DND-41 (cell line): ENCODE measurements around the gene SSUH2.

Experiments
- ATAC-seq: fragments of 200-7000 bp; cut with Tn5 transposase; 3 replicates; pipeline ENCODE4 v1.9.1; 2021; ENCODE audit warnings: low read depth; ENCODE audit not compliant: insufficient read depth
- DNase-seq: peaks from one replicate; pipeline ENCODE4 v3.0.0-alpha.2; 2020
- H2AFZ ChIP-seq: 2 replicates; pipeline ENCODE4 v1.6.0; 2012; ENCODE audit warnings: low read depth, low read length
- H3K27ac ChIP-seq: 2 replicates; pipeline ENCODE4 v1.5.1; 2012; ENCODE audit warnings: low read length, inconsistent platforms
- H3K27me3 ChIP-seq: fragments of 200-600 bp; sonication (generic); 2 replicates; pipeline ENCODE4 v1.6.0; 2012; ENCODE audit warnings: low read length, mild to moderate bottlenecking, inconsistent platforms; ENCODE audit not compliant: insufficient read depth, poor library complexity
- H3K36me3 ChIP-seq: 2 replicates; pipeline ENCODE4 v1.5.1; 2012; ENCODE audit warnings: low read length, inconsistent platforms; ENCODE audit not compliant: insufficient read depth
- H3K4me1 ChIP-seq: 2 replicates; pipeline ENCODE4 v1.5.1; 2012; ENCODE audit warnings: mild to moderate bottlenecking, low read length; ENCODE audit not compliant: insufficient read depth
- H3K4me2 ChIP-seq: 2 replicates; pipeline ENCODE4 v1.6.0; 2012; ENCODE audit warnings: mild to moderate bottlenecking, moderate library complexity, low read length, inconsistent platforms; ENCODE audit not compliant: insufficient read depth
- H3K4me3 ChIP-seq, 2 experiments: fragments of 200-600 bp in 1 of 2; shearing (Covaris generic) in 1 of 2; 2 replicates each; pipeline ENCODE4 v1.5.1; 2012 to 2016; ENCODE audit warnings: inconsistent platforms in 2 of 2, low read length in 2 of 2, mild to moderate bottlenecking in 2 of 2, low read depth in 1 of 2, moderate library complexity in 1 of 2
- H3K79me2 ChIP-seq: 2 replicates; pipeline ENCODE4 v1.6.0; 2012; ENCODE audit warnings: low read length, inconsistent platforms; ENCODE audit not compliant: insufficient read depth
- H3K9ac ChIP-seq: 2 replicates; pipeline ENCODE4 v1.6.0; 2012; ENCODE audit warnings: low read depth, mild to moderate bottlenecking, inconsistent platforms, low read length, moderate library complexity
- H3K9me3 ChIP-seq: 2 replicates; pipeline ENCODE4 v1.5.1; 2012; ENCODE audit warnings: low read length, moderate library complexity, mild to moderate bottlenecking, inconsistent platforms; ENCODE audit not compliant: insufficient read depth, severe bottlenecking
- H4K20me1 ChIP-seq: 2 replicates; pipeline ENCODE4 v1.6.0; 2012; ENCODE audit warnings: low read length; ENCODE audit not compliant: insufficient read depth
- EZH2 ChIP-seq: IDR thresholded peaks from 3 replicates; pipeline ENCODE4 v1.6.1; 2012; ENCODE audit warnings: borderline replicate concordance, low read depth, mild to moderate bottlenecking, moderate library complexity, low read length, inconsistent platforms; ENCODE audit not compliant: severe bottlenecking
- TF ChIP-seq, protein P1 (sequence below): IDR thresholded peaks from 2 replicates; pipeline ENCODE4 v1.5.1; 2012; ENCODE audit warnings: borderline replicate concordance, low read length, moderate library complexity, mild to moderate bottlenecking; ENCODE audit not compliant: poor library complexity, severe bottlenecking; ENCODE audit errors: extremely low read depth

SSUH2 gene

DNA sequence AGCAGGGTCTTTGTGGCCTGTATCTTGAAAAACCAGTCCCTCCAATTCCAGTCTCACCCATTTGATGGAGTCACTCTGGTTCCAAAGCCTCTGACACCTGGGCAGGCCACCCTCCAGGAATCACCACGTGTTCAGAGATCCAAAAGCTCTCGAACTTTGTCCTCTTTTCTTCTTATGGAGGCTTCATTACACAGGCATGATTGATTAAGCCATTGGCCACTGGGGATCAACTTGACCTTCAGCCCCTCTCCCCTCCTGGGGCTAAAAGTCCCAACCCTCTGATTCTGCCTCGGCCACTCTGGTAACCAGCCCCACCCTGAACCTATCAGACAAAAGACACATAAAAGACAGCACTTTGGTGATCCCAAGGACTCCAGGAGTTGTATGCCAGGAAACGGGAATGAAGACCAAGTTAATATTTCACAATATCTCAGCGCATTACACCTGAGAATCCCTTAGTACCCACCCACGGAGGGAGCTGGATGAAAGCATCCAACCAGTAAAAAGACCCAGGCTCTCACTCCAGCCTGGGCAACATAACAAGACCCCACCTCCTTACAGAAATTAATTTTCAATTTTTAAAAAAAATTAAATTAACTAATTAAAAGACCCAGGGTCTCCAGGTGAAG lies 23.0 kb upstream of the SSUH2 start:
- DNase-seq (no peak), ATAC-seq (no peak)
- Histone ChIP-seq H2AFZ (no peak overlapping the region), H3K4me3 (no peak overlapping the region), H3K4me1 (no peaks in the 10 kb centered on the region), H3K27me3 (no peaks in the 10 kb centered on the region), H3K9me3 (no peaks in the 10 kb centered on the region), H3K36me3 (no peaks in the 10 kb centered on the region), H3K9ac (no peak overlapping the region), H3K79me2 (no peaks in the 10 kb centered on the region), H3K27ac (no peak overlapping the region), H4K20me1 (no peaks in the 10 kb centered on the region), H3K4me2 (no peak overlapping the region)
- TF ChIP-seq, protein P1, sequence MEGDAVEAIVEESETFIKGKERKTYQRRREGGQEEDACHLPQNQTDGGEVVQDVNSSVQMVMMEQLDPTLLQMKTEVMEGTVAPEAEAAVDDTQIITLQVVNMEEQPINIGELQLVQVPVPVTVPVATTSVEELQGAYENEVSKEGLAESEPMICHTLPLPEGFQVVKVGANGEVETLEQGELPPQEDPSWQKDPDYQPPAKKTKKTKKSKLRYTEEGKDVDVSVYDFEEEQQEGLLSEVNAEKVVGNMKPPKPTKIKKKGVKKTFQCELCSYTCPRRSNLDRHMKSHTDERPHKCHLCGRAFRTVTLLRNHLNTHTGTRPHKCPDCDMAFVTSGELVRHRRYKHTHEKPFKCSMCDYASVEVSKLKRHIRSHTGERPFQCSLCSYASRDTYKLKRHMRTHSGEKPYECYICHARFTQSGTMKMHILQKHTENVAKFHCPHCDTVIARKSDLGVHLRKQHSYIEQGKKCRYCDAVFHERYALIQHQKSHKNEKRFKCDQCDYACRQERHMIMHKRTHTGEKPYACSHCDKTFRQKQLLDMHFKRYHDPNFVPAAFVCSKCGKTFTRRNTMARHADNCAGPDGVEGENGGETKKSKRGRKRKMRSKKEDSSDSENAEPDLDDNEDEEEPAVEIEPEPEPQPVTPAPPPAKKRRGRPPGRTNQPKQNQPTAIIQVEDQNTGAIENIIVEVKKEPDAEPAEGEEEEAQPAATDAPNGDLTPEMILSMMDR = no peak
- TF ChIP-seq EZH2 = no peak

DNA sequence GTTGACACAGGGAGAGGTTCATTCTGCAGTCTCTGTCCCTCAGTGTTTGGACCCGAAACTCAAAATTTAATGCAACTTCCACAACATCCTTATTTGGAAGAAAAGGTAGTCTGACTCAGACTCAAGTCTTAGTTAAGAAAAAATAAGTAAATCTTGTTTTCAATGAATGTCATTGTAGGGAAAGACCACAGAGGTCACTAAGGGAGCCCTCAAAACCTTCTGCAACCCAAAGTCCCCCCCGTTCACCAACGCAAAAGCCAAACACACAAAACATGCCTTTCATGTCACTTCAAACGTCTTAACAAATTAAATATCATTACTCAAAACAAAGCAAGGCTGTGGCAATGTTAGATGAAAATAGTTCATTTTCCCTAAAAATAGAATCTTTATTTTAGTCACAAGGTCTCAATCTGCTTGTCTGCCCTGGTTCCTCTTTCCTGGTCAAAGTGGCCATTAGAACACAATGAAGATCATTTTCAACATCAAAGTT lies 20.9 kb upstream of the SSUH2 start:
- H2AFZ ChIP-seq = no peak overlapping the region

DNA sequence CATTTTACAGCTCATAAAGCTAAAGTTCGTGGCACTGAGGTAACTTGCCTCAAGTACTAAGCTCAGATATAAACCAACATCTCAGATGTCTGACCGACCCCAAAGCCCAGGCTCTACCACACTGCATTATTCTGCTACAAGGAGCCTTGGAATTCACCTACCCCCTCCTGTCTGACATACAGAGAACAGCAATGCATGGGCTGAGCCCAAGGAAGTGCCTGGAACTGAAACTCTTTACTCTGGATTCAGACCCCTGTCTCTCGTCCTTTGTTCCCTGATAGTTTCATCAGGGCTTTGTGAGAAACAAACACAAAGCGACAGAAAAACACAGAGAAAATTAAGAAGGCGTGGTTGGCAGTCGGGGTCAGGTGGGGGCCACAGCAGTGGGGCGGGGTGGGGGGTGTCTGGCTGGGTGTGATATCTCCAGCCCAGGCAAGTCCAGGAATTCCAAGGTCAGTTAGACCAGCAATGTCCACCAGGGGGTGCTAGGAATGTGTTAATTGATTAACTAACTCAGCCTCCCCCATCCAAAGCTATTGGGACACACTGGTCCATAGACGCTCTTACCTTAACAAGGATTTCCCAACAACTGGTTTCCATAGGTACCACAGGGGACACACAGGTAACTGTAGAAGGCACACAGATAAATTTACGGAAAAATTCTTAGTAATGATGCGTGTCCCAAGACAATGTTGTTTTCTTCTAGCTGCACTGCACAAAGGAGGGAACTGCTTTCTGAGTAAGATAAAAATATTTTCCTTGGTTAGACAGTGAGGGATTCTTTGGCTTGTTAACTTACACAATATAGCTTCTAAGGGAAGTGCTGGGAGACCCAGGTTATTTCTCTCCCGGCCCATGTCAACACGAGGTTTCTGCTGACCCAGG lies 18.8 kb upstream of the SSUH2 start:
- TF ChIP-seq, protein P1 = peak; percentile 67
- TF ChIP-seq EZH2 = no peak
- no peak overlapping the region for H3K9ac ChIP-seq
- no peaks in the 10 kb centered on the region for H3K27me3 ChIP-seq
- no peak overlapping the region for H3K4me3 ChIP-seq
- no peak overlapping the region for H3K27ac ChIP-seq
- no peak overlapping the region for H3K4me2 ChIP-seq
- no peaks in the 10 kb centered on the region for H3K36me3 ChIP-seq
- H3K79me2 ChIP-seq = no peaks in the 10 kb centered on the region
- DNase-seq = peak; percentile 58
- peak; percentile 71; the same call in 2 of the 3 replicates for ATAC-seq
- no peaks in the 10 kb centered on the region for H4K20me1 ChIP-seq
- no peaks in the 10 kb centered on the region for H3K4me1 ChIP-seq
- H2AFZ ChIP-seq = no peak overlapping the region
- H3K9me3 ChIP-seq = no peaks in the 10 kb centered on the region

More for the DNA sequence above, 20.9 kb upstream of the SSUH2 start:
- Histone ChIP-seq H3K4me1 (no peaks in the 10 kb centered on the region), H4K20me1 (no peaks in the 10 kb centered on the region), H3K9ac (no peak overlapping the region), H3K79me2 (no peaks in the 10 kb centered on the region), H3K4me3 (no peak overlapping the region), H3K27me3 (no peaks in the 10 kb centered on the region), H3K36me3 (no peaks in the 10 kb centered on the region), H3K9me3 (no peaks in the 10 kb centered on the region), H3K27ac (no peak overlapping the region), H3K4me2 (no peak overlapping the region)
- no peak for DNase-seq
- no peak for ATAC-seq
- TF ChIP-seq, protein P1 = no peak
- TF ChIP-seq EZH2 = no peak
